Anterior cingulate cortex (tissue), 58 donors: ENCODE results near the gene LDB3.
A peak's percentile ranks its signal among the peaks of the same experiment; 100 is the strongest.

Experiments
- DNase-seq, 58 donors: peaks; one replicate each; lab custom pipeline; 2025; lab: John Stamatoyannopoulos, UW

Gene LDB3

DNA sequence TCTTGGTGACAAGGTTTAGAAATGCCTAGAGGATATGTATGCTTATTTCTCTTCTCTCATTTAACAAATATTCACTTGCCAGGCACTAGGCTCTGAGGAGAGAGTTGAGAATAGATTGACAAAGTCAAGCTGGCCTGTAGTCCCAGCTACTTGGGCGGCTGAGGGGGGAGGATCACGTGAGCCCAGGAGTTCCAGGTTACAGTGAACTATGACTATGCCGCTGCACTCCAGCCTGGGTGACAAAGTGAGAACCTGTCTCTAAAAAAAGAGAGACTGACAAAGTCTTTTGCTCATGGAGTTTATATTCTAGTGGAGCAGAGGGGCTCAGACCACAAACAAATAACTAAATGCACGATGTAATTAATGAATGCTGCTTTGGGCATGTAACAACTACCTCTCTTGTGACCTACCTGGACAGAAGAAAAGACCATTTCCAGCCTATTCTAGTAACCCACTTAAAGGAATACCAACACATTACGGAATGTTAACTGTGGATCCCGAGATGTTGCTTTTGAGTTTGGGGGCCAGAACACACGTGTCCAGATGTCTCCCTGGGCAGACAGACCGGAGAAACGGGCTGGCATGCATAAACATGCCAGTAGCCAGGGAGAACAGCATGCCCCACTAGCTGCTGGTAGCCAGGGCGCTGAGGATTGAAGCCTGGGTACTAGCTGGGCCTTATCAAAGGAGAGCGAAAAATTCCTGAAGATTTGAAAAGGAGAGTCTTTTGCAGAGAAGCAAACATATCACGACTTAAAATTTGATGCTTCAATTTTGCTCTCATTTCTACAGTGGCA lies 85.5 kb downstream of the LDB3 start:
- DNase-seq: no peak

DNA sequence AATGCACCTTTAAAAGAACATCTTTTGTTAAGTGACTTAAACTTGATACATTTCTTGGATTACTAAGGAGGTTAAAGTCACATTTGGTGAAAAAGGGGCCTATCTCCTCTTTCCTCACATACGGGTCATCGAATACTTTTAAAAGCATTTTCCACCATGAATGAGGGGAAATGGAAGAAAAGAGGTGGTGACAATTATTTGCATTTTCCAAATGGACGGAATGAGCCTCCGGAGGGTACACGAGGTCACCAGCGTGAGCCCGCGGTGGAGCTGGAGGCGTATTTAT lies 87.1 kb downstream of the LDB3 start:
- DNase-seq: no peak

DNA sequence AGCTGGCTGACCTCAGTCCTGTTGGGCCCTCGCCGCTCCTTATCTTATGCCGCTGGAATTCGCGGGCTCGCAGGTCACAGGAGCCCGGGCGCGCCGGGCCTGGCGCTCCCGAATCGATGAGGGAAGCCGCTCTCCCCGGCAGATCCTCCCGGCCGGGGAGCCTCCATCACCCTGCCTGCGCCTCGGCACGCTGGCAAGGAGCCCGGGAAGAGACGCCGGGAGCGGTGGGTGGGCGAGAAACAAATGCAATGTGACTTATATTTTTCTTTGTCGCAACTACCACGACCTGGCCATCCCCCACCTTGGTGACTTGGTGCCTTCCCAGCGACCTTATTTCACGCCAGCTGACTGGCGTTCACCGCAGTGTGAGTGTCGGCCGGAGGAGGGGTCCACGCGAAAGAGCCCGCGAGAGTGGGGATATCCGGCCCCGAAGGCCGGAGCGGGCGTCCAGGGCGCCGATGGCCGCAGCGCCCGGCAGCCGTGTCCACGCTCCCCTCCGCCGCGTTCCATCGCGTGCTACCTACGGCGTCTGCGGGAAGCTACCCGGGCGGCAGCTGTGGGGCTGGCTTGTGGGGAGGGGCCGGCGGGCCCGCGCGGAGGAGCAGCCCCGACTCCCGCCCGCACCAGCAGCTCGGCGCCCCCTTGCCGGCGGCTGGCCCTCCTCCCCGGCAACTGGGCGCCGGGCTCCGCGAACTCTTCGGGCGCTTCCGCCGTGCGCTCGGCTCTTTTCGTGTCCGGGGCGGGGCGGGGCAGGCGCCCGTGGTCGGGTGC lies 87.6 kb downstream of the LDB3 start:
- peak in 55 of 58 donors; percentile 6 to 95 (median 86) for DNase-seq

DNA sequence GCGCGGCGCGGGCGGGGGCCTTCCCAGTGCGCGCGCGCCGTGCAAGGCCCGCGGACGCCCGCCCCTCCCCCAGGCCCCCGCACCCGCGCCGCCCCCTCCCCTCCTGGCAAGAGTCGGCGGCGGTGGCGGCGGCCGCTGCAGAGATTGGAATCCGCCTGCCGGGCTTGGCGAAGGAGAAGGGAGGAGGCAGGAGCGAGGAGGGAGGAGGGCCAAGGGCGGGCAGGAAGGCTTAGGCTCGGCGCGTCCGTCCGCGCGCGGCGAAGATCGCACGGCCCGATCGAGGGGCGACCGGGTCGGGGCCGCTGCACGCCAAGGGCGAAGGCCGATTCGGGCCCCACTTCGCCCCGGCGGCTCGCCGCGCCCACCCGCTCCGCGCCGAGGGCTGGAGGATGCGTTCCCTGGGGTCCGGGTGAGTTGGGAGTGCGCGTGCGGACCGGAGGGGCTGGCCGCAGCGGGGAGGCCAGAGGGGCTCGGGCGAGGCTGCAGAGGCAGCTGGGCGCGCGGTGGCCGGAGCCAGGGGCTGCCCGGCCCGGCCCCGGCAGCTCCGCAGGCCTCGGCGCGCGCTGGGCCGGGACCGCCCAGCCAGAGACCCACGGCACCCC lies 88.3 kb downstream of the LDB3 start, which contains the start of gene BMPR1A:
TSS of gene BMPR1A (plus strand) at position 109 of the 602 bp plus-strand sequence. CDS start 119,400 bp downstream, outside the sequence.
- peak in 17 of 58 donors; percentile 26 to 95 (median 73) for DNase-seq

DNA sequence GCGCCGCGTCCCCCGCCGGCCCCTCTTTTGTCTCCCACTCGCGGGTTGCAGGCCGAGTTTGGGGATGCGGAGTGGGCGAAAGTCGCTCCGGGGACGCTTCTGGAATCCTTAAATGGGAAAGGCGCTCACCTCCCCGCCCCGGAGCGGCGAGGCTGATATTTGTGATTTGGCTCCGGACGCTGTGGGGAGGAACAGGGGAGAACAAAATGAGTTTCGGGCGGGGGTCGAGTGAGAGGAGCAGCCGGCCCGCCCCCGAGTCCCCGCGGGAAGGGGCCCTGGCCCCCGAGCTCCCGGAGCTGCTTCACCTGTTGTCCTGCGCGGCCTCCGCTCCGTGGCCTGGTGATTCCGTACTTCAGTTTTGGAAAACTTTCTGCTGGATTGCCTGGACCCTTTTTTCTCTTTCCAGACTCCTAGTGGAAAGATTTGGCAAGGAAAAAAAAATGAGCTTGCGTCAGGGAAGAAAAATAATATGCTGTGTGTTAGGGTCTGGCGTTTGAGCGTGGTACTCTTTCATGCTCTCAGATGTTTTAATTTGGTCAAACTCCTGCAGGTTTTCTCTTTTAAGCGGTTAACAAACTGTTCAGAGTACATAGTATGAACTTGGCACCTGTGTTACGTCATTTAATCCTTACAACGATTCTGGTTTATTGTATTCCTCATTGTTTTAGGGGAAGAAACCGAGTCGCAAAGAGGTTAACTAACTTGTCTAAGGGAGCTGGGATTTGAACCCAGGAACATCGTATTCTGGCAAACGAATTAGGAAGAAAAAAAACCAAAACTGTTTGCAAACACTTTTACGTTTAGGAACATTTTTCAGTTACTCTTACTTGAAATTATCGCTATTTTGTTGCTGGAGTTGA lies 89.0 kb downstream of the LDB3 start:
- DNase-seq: peak in 26 of 58 donors; percentile 8 to 66 (median 41)

DNA sequence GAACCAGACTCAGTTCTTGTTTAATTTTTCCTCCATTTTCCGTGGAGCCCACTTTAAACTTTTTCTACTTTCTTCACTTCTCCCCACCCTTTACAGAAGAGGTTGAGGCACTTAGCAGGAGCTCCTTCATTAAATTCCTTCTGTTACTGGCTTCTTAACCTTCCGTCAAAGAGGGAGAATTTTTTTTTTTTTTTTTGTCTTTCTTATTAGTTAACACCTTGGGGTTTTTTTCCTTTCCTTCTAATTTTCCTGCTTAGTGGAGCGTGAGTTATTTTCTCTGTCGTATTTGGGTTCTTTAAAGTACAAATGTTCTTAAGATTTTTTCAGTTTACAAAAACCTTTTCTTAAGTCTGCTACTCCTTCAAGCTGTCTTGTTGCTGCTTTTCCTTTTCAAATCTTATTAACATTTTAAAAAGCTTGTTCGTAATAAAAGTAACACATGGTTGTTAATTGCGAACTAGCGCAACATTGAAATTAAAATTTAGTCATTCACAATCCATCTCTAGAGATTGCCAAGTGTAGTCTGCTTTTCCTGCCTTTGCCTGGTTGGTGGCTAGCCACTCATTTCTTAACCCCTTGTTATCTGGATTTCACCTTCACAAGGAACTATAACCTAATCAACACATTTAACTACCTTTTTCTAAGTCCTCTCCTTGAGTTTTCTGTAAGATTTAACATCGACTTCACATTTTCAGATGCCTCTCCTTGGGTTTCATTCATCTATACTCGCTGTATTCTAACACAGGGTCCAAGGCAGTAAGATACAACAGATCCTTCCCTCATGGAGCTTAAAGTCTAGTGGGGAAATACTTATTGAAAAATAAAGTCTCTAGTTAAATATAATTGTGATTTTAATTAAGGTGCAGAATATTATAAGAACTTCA lies 90.1 kb downstream of the LDB3 start:
- DNase-seq: peak in 1 of 58 donors; percentile 11

DNA sequence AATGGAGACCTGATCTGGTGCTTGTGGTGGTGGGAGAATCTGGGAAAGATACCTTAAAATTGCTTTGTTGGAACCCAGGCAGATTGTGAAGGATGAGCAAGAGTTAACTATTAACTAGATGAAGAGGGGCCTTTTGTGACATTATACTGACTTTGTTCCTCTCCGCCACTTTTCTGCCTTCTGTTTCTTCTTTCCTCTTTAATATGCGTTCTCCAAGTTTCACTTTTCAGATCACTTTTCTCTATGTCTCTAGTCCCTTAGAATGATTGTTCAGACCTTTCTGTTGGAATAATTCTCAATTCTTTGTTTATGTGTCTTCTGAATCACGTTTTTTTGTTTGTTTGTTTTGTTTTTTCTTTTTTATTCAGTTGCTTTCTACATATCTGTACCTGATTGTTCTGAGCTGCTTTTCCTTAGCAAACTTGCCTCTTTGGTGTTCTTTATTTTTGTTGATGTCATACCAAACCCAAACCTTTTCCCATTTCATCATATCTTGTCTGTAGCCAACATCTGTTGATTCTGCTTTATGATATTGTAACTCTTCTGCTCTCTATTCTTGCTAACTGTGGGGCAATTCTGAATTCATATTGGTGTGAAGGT lies 90.9 kb downstream of the LDB3 start:
- no peak for DNase-seq

DNA sequence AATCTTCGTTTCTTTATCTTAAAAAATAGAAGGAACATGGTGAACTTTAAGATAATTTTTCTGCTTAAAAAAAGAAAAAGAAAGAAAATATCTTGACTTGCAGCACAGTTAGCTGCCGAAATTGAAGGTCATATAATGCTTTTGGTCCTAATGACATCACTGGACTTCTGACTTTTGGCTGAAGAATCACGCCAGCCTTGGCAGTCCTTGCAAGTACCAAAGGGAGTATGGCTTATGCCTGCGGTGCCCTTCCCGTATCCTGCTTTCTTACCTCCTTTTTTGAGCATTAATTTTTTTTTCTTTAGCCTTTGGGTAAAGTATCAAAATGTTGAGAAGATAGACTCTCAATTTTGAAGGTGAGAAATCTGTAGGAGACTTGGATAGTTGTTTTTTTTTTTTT lies 95.1 kb downstream of the LDB3 start:
- DNase-seq: no peak

DNA sequence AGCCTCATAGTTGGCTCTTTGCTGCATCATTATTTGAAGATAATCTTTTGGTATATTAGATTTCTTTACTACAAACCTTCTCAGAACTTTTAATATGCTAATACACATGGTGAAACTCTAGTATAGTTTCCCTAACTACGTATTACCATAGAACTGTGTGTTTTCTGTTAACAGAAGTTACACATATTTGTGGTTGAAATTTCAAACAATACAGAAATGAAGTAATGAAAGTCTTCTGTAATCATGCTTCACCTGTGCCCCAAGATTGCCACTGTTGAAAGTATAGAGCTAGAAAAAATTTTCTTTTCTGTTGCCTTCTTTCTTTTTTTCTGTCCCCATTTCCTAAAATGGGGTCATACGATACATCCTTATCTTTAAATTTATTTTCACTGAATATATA lies 97.2 kb downstream of the LDB3 start:
- no peak for DNase-seq

DNA sequence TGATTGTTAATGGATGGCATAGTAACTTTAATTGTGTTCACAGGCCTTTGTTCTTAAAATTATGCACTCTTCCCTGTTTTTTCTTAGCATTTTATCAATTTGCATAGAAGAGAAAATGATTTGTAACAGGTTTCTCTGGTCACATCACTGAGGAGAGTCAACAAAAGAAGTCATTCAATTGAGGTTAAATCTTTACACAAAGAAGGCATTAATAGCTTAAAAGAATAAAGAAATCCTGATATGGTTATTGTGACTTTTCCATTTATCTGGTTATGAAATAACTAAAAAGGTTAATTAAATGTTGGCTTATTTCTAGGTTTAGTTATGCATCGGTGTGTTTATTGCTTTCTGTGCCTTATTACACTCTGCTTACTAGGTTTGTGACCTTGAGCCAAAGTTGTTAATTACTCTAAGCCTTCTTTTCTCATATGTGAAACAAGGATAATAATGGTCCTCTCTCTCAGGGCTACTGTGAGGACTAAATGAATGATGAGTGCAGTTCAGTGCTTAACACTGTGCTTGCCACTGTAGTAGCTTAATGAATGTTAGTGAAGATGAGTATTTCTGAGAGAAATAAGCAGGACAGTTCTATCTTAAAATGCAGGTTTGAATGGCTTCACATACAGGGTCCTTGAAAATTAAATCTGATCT lies 100.2 kb downstream of the LDB3 start:
- no peak for DNase-seq

DNA sequence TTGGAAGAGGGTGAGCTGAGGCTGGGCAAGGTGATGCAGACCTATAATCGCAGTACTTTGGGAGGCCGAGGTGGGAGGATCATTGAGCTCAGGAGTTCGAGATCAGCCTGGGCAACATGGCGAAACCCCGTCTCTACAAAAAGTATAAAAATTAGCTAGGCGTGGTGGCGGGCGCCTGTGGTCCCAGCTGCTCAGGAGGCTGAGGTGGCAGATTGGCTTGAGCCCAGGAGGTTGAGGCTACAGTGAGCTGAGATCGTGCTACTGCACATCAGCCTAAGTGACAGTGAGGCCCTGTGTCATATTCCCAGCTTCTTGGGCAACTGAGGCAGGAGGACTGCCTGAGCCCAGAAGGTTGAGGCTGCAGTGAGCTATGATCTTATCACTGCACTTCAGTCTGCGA lies 101.7 kb downstream of the LDB3 start:
- DNase-seq: no peak

DNA sequence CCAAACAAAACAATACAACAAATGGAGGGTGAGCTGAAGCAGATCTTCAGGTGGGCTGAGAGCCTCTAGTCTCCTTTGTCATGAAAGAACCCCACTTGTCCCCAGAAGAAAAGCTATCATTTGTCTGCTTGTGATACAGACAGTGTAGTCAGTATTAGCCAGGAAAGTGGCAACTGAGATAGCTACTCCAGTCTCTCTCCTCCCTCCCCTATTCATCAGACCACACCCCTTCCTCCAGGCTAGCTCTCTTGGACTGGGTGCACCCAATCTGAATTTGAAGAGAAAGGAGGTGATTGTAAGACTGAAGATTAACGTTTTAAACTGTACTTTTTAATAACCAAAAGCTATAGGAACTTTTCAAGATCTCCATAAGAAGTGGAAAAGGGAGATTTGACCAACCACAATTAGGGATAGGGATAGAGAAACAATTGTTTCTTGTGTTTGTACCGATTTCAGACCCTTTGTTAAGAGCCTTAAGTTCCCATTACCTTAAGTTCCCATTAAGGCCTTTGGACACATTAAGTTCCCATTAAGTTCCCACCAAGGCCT lies 102.2 kb downstream of the LDB3 start:
- DNase-seq: no peak

DNA sequence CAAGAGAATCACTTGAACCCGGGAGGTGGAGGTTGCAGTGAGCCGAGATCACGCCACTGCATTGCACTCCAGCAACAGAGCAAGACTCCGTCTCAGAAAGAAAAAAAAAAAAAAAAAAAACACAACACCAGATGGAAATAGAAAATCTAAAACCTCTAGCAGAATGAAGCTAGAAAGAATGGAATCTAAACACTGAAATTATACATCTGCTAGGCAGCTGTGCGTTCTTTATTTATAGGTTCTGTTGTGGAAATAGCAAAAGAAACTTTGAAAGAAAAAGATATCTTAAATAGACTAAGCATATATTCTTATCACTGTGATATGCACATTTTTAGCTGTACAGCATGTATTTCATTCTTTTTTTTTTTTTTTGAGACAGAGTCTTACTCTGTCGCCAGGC lies 105.2 kb downstream of the LDB3 start:
- DNase-seq: no peak

DNA sequence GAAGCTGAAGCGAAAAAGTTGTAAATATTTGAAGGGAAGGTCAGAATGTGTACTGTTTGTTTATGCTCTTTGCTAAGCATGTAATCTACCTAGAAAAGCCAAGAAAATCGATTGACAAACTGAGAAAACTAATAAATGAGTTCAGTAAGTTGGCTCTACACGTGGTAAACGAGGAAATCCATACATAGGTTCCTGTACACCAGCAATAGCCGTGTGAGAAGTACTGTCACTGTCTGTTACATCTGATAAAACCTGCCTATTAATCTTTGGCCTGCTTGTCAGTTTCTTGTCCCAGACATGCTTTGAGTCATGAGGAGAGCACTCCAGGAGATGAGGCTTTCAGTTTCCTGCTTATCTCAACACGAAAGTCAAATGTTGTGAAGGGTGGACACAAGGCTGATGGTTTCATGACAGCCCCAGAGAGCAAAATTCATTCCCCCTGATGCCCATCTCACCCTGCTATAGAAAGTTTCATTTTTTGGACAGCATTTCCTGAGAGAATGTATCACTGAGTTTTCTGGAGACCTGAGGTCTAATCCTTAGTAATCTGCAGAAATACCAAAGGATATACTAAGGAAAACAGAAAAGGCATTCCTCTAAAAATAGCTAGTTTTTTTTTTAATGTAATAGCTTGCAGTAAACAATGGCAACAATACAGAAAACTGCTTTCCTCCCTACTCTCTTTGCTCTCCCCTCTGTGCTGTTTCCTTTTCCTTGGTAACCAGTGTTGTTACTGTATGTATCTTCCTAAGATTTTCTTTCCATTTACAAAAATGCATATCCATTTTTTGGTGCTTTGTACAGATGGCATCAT lies 107.0 kb downstream of the LDB3 start:
- DNase-seq: no peak

DNA sequence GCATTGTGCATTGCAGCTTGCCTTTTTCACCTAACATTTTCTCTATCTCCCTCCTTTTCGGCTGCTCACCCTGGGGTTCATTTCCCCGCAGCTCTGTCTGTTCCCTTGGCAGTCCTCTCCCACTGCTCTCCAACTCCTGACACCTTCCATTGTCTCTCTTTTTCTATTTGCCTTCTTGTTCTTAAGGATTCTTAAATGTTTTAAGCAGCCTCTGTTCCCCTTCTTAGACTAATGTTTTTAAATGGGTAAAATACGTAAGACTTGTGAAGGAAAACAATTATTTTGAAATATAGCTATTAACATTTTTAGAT lies 107.5 kb downstream of the LDB3 start:
- no peak for DNase-seq

DNA sequence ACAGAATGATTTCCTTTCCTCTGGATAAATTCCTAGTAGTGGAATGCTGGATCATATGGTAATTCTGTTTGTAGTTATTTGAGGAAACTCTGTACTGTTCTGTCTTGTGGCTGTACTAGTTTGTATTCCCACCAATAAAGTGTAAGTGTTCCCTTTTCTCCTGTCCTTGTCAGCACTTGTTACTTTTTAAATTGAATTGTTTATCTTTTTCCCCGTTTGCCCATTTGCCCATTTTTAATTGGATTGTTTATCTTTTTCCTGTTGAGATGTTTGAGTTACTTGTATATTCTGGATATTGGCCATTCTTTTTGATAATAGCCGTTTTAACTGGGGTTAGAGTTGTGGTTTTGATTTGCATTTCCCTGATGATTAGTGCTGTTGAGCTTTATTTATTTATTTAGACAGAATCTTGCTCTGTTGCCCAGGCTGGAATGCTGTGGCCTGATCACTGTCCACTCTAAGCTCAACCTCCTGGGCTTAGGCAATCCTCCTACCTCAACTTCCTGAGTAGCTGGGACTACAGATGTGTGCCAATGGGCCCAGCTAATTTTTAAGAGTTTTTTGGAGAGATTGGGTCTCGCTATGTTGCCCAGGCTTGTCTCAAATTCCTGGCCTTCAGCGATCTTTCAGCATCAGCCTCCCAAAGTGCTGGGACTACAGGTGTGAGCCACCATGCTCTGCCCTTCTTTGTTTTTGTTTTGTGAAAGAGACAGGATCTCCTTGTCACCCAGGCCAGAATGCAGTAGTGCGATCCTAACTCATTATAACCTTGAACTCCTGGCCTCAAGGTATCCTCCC lies 111.1 kb downstream of the LDB3 start:
- no peak for DNase-seq
